H9 (cell line): ENCODE measurements around the gene CDAN1. TPM values are rescaled to one million over a fixed set of nuclear protein-coding genes. Genes with fewer than 3 reads are reported as not detected.

ENCODE experiments used
- DNase-seq: peaks from one replicate; pipeline ENCODE4 v3.0.0-alpha.2; 2017
- H2AFZ ChIP-seq: one replicate; pipeline ENCODE4 v1.6.1; 2013; ENCODE audit warnings: mild to moderate bottlenecking, low read length, control low read depth, moderate library complexity
- H2AK5ac ChIP-seq: 2 replicates; pipeline ENCODE4 v1.6.1; 2013; ENCODE audit warnings: low read length, control low read depth, mixed read lengths; ENCODE audit not compliant: insufficient read length
- H2BK120ac ChIP-seq: one replicate; pipeline ENCODE4 v1.6.1; 2013; ENCODE audit warnings: low read depth, mild to moderate bottlenecking, low read length, control low read depth, inconsistent platforms; ENCODE audit not compliant: poor library complexity, severe bottlenecking
- H2BK12ac ChIP-seq: 2 replicates; pipeline ENCODE4 v1.6.1; 2013; ENCODE audit warnings: low read length, control low read depth, mixed read lengths, low read depth; ENCODE audit not compliant: insufficient read length
- H2BK15ac ChIP-seq: 2 replicates; pipeline ENCODE4 v1.6.1; 2013; ENCODE audit warnings: low read depth, low read length, control low read depth
- H2BK20ac ChIP-seq: one replicate; pipeline ENCODE4 v1.6.1; 2013; ENCODE audit warnings: low read depth, mild to moderate bottlenecking, low read length, control low read depth, inconsistent platforms; ENCODE audit not compliant: poor library complexity, severe bottlenecking
- H2BK5ac ChIP-seq: 2 replicates; pipeline ENCODE4 v1.6.1; 2013; ENCODE audit warnings: low read length, control low read depth, mixed read lengths; ENCODE audit not compliant: insufficient read length
- H3K14ac ChIP-seq: 2 replicates; pipeline ENCODE4 v1.6.1; 2013; ENCODE audit warnings: low read length, control low read depth; ENCODE audit not compliant: insufficient read depth
- H3K18ac ChIP-seq: 2 replicates; pipeline ENCODE4 v1.6.1; 2013; ENCODE audit warnings: low read depth, mild to moderate bottlenecking, mixed read lengths, low read length, control low read depth; ENCODE audit not compliant: insufficient read length
- H3K23ac ChIP-seq: 2 replicates; pipeline ENCODE4 v1.6.1; 2013; ENCODE audit warnings: low read length, control low read depth, mixed read lengths, low read depth; ENCODE audit not compliant: insufficient read length
- H3K23me2 ChIP-seq: 2 replicates; pipeline ENCODE4 v1.6.1; 2013; ENCODE audit warnings: low read depth, mild to moderate bottlenecking, mixed read lengths, low read length, control low read depth; ENCODE audit not compliant: insufficient read length, poor library complexity, severe bottlenecking
- H3K27ac ChIP-seq: 2 replicates; pipeline ENCODE4 v1.5.1; 2013; ENCODE audit warnings: low read length, control low read depth, mixed read lengths, low read depth; ENCODE audit not compliant: insufficient read length
- H3K27me3 ChIP-seq: 2 replicates; pipeline ENCODE4 v1.6.1; 2013; ENCODE audit warnings: low read length, control low read depth, inconsistent platforms; ENCODE audit not compliant: insufficient read depth
- H3K4ac ChIP-seq: 2 replicates; pipeline ENCODE4 v1.6.1; 2013; ENCODE audit warnings: low read depth, mild to moderate bottlenecking, control low read depth, inconsistent platforms, low read length, moderate library complexity
- H3K4me1 ChIP-seq: 2 replicates; pipeline ENCODE4 v1.6.1; 2013; ENCODE audit warnings: low read length, control low read depth, inconsistent platforms; ENCODE audit not compliant: insufficient read depth
- H3K4me2 ChIP-seq: 2 replicates; pipeline ENCODE4 v1.6.1; 2013; ENCODE audit warnings: low read length, control low read depth, mixed read lengths; ENCODE audit not compliant: insufficient read length, insufficient read depth
- H3K56ac ChIP-seq: 2 replicates; pipeline ENCODE4 v1.6.1; 2013; ENCODE audit warnings: low read depth, mild to moderate bottlenecking, mixed read lengths, low read length, control low read depth; ENCODE audit not compliant: insufficient read length
- H3K79me1 ChIP-seq: 2 replicates; pipeline ENCODE4 v1.6.1; 2013; ENCODE audit warnings: low read depth, mild to moderate bottlenecking, moderate library complexity, low read length, control low read depth, inconsistent platforms; ENCODE audit not compliant: insufficient read depth, poor library complexity, severe bottlenecking
- H3K79me2 ChIP-seq: 2 replicates; pipeline ENCODE4 v1.6.1; 2013; ENCODE audit warnings: low read length, control low read depth, inconsistent platforms; ENCODE audit not compliant: insufficient read depth
- H3K9ac ChIP-seq: 2 replicates; pipeline ENCODE4 v1.6.1; 2013; ENCODE audit warnings: low read length, control low read depth, mixed read lengths; ENCODE audit not compliant: insufficient read length; ENCODE audit errors: extremely low read depth
- H3K9me3 ChIP-seq: one replicate; pipeline ENCODE4 v1.6.1; 2013; ENCODE audit warnings: low read depth, low read length, inconsistent platforms; ENCODE audit not compliant: control insufficient read depth
- H3T11ph ChIP-seq: one replicate; pipeline ENCODE4 v1.6.1; 2013; ENCODE audit warnings: mild to moderate bottlenecking, low read length, control low read depth, inconsistent platforms
- H4K20me1 ChIP-seq: one replicate; pipeline ENCODE4 v1.6.1; 2013; ENCODE audit not compliant: control insufficient read depth, insufficient read length, insufficient read depth
- H4K5ac ChIP-seq: 2 replicates; pipeline ENCODE4 v1.6.1; 2013; ENCODE audit warnings: low read depth, mild to moderate bottlenecking, mixed read lengths, low read length, control low read depth; ENCODE audit not compliant: insufficient read length
- H4K8ac ChIP-seq: replicated peaks from 2 replicates; pipeline ENCODE4 v1.6.1; 2013; ENCODE audit warnings: low read length, control low read depth, mixed read lengths, low read depth; ENCODE audit not compliant: insufficient read length
- H4K91ac ChIP-seq: 2 replicates; pipeline ENCODE4 v1.6.1; 2013; ENCODE audit warnings: low read depth, mild to moderate bottlenecking, moderate library complexity, mixed read lengths, low read length, control low read depth; ENCODE audit not compliant: insufficient read length
- H3K27ac Mint-ChIP-seq, 3 experiments: 2 replicates in 2 of 3; 3 replicates in 1 of 3; pipeline ENCODE4 v1.8.0; 2020 to 2021; ENCODE audit warnings: mixed read lengths in 3 of 3, mild to moderate bottlenecking in 1 of 3, moderate library complexity in 1 of 3
- H3K27me3 Mint-ChIP-seq: 2 replicates; pipeline ENCODE4 v1.8.0; 2021; ENCODE audit warnings: low read depth, mild to moderate bottlenecking, moderate library complexity, mixed read lengths
- H3K36me3 Mint-ChIP-seq, 3 experiments: 2 replicates in 2 of 3; 3 replicates in 1 of 3; pipeline ENCODE4 v1.8.0; 2020 to 2021; ENCODE audit warnings: low read depth in 3 of 3, mixed read lengths in 3 of 3; ENCODE audit not compliant: insufficient read depth in 1 of 3
- H3K4me1 Mint-ChIP-seq, 2 experiments: 2 replicates each; pipeline ENCODE4 v1.8.0; 2020; ENCODE audit warnings: mixed read lengths in 2 of 2
- H3K4me3 Mint-ChIP-seq, 2 experiments: 2 replicates in 1 of 2; 3 replicates in 1 of 2; pipeline ENCODE4 v1.8.0; 2020 to 2021; ENCODE audit warnings: mild to moderate bottlenecking in 2 of 2, mixed read lengths in 2 of 2, moderate library complexity in 1 of 2
- H3K9me3 Mint-ChIP-seq, 2 experiments: 2 replicates in 1 of 2; 3 replicates in 1 of 2; pipeline ENCODE4 v1.8.0; 2020; ENCODE audit warnings: mild to moderate bottlenecking in 2 of 2, mixed read lengths in 2 of 2, moderate library complexity in 1 of 2
- WGBS: extraction: QIAGEN DNeasy Blood & Tissue Kit; methylation state at CpG from one replicate; pipeline ENCODE4 v1.1.7; 2013; ENCODE audit warnings: missing lambda C conversion rate, low lambda C conversion rate, mixed read lengths; ENCODE audit not compliant: insufficient read length; ENCODE audit errors: extremely low coverage; 5-methylcytosine and 5-hydroxymethylcytosine counted together
- total RNA-seq: library from RNA; stranded (reverse); gene quantifications from 2 replicates; pipeline ENCODE4 v1.2.1, GENCODE V29; 2021
- TF ChIP-seq, protein P1 (sequence below): fragments of 200-600 bp; sonication (generic); conservative IDR thresholded peaks from 3 replicates; pipeline ENCODE4 v1.8.0; 2021; ENCODE audit warnings: antibody characterized with exemption, mild to moderate bottlenecking

CDAN1 gene
- total RNA-seq, 1 experiment from 2014 or later: 20.4 TPM

DNA sequence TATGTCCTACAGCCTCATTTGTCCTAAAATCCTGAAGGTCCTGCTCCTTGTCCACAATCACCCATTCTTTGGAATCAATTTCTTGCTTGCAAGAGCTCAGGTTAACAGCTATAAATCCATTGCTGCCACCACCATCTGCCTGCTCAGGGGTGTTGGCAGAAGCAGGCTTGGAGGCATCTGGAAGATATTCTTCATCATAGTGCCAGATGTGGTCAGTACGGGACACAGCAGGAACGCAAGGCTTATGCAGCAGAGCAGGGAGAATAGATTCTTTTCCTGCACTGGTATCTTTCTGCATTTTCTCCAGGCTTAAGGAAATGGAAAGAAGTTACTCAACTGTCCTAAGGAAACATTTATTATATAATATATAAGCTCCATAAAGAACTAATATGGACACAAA is 38.5 kb upstream of the CDAN1 start:
- no peaks in the 10 kb centered on the region for H3K23me2 ChIP-seq

More for the DNA sequence above, 38.5 kb upstream of the CDAN1 start:
- Mint-ChIP-seq H3K4me3 (no peak overlapping the region), H3K4me1 (peaks cover 3 to 7% of the 10 kb centered on the region in 2 experiments; a peak in 2 of 4 replicates), H3K36me3 (peaks cover 0 to 9% (median 1%) of the 10 kb centered on the region in 3 experiments; a peak in 5 of 7 replicates), H3K9me3 (no peaks in the 10 kb centered on the region), H3K27me3 (no peaks in the 10 kb centered on the region), H3K27ac (no peak overlapping the region)
- no peaks in the 10 kb centered on the region for H3K79me1 ChIP-seq
- no peak overlapping the region for H3K14ac ChIP-seq
- H3K56ac ChIP-seq: no peak overlapping the region
- no peak overlapping the region for H4K8ac ChIP-seq
- H2BK12ac ChIP-seq: no peak overlapping the region
- H2BK20ac ChIP-seq: no peak overlapping the region
- no peaks in the 10 kb centered on the region for H3K4me1 ChIP-seq
- H3K27ac ChIP-seq: no peak overlapping the region
- no peak overlapping the region for H2BK120ac ChIP-seq
- no peak overlapping the region for H2BK15ac ChIP-seq
- H3T11ph ChIP-seq: no peak overlapping the region
- H3K9me3 ChIP-seq: no peaks in the 10 kb centered on the region
- DNase-seq: no peak
- H4K5ac ChIP-seq: no peak overlapping the region
- no peak overlapping the region for H3K23ac ChIP-seq
- no peak overlapping the region for H3K4me2 ChIP-seq
- H2BK5ac ChIP-seq: no peak overlapping the region
- H3K18ac ChIP-seq: no peak overlapping the region
- no peak overlapping the region for H4K91ac ChIP-seq
- no peaks in the 10 kb centered on the region for H4K20me1 ChIP-seq
- no peak overlapping the region for H3K9ac ChIP-seq
- H3K79me2 ChIP-seq: no peaks in the 10 kb centered on the region
- no peaks in the 10 kb centered on the region for H3K27me3 ChIP-seq
- H2AK5ac ChIP-seq: no peak overlapping the region
- H2AFZ ChIP-seq: no peak overlapping the region
- H3K4ac ChIP-seq: no peak overlapping the region
- TF ChIP-seq, protein P1, sequence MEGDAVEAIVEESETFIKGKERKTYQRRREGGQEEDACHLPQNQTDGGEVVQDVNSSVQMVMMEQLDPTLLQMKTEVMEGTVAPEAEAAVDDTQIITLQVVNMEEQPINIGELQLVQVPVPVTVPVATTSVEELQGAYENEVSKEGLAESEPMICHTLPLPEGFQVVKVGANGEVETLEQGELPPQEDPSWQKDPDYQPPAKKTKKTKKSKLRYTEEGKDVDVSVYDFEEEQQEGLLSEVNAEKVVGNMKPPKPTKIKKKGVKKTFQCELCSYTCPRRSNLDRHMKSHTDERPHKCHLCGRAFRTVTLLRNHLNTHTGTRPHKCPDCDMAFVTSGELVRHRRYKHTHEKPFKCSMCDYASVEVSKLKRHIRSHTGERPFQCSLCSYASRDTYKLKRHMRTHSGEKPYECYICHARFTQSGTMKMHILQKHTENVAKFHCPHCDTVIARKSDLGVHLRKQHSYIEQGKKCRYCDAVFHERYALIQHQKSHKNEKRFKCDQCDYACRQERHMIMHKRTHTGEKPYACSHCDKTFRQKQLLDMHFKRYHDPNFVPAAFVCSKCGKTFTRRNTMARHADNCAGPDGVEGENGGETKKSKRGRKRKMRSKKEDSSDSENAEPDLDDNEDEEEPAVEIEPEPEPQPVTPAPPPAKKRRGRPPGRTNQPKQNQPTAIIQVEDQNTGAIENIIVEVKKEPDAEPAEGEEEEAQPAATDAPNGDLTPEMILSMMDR: no peak
- WGBS: no CpG with 5 or more reads among the region's 2 CpGs
